GM12878 (cell line): ENCODE measurements around the gene ZNF367. TPM values are rescaled to one million over a fixed set of nuclear protein-coding genes. Genes with fewer than 3 reads are reported as not detected.

ENCODE experiments used
- BCL3 ChIP-seq: IDR thresholded peaks from 2 replicates; pipeline ENCODE4 v1.6.1; 2011; ENCODE audit warnings: borderline replicate concordance, low read depth, mild to moderate bottlenecking, moderate library complexity, low read length; ENCODE audit not compliant: insufficient read depth, poor library complexity, severe bottlenecking
- CREM ChIP-seq: IDR thresholded peaks from 2 replicates; pipeline ENCODE4 v1.6.1; 2014; ENCODE audit warnings: antibody characterized with exemption, low read depth
- CUX1 ChIP-seq: IDR thresholded peaks from 2 replicates; pipeline ENCODE4 v1.6.1; 2012; ENCODE audit warnings: improper control_type of control experiment, low read depth, low read length; ENCODE audit not compliant: insufficient replicate concordance
- DPF2 ChIP-seq: fragments of 450-650 bp; IDR thresholded peaks from 2 replicates; pipeline ENCODE4 v1.6.1; 2017; ENCODE audit warnings: mild to moderate bottlenecking
- EP300 ChIP-seq, 2 experiments: fragments of 150-350 bp in 1 of 2; IDR thresholded peaks; 2 replicates each; pipeline ENCODE4 v1.6.1; 2011 to 2012; ENCODE audit warnings: low read depth in 2 of 2, low read length in 2 of 2, borderline replicate concordance in 1 of 2, improper control_type of control experiment in 1 of 2, inconsistent platforms in 1 of 2; ENCODE audit not compliant: control insufficient read depth in 1 of 2
- GABPA ChIP-seq: IDR thresholded peaks from 2 replicates; pipeline ENCODE4 v1.6.1; 2014; ENCODE audit warnings: antibody characterized with exemption, low read depth, mild to moderate bottlenecking, inconsistent platforms
- HDAC2 ChIP-seq: fragments of 200-600 bp; sonication (generic); IDR thresholded peaks from 2 replicates; pipeline ENCODE4 v1.6.1; 2017
- HDGF ChIP-seq: fragments of 450-650 bp; IDR thresholded peaks from 2 replicates; pipeline ENCODE4 v1.6.1; 2016; ENCODE audit warnings: antibody characterized with exemption
- IKZF2 ChIP-seq, 2 experiments: fragments of 450-650 bp; IDR thresholded peaks; 2 replicates each; pipeline ENCODE4 v1.6.1; 2017; ENCODE audit warnings: mild to moderate bottlenecking in 2 of 2, moderate library complexity in 2 of 2
- IRF5 ChIP-seq: fragments of 450-650 bp; IDR thresholded peaks from 2 replicates; pipeline ENCODE4 v1.6.1; 2017; ENCODE audit warnings: borderline replicate concordance
- NBN ChIP-seq: fragments of 450-650 bp; IDR thresholded peaks from 2 replicates; pipeline ENCODE4 v1.6.1; 2016
- NFYA ChIP-seq: IDR thresholded peaks from 2 replicates; pipeline ENCODE4 v1.6.1; 2011; ENCODE audit warnings: low read depth, mild to moderate bottlenecking, low read length, improper control_type of control experiment, borderline replicate concordance
- PKNOX1 ChIP-seq: fragments of 450-650 bp; IDR thresholded peaks from 2 replicates; pipeline ENCODE4 v1.6.1; 2016; ENCODE audit warnings: mild to moderate bottlenecking
- RAD21 ChIP-seq: IDR thresholded peaks from 2 replicates; pipeline ENCODE4 v1.6.1; 2011; ENCODE audit warnings: mild to moderate bottlenecking, low read depth, low read length, moderate library complexity; ENCODE audit not compliant: insufficient read depth
- RBBP5 ChIP-seq: fragments of 200-600 bp; sonication (generic); conservative IDR thresholded peaks from 2 replicates; pipeline ENCODE4 v1.6.1; 2016
- RCOR1 ChIP-seq: conservative IDR thresholded peaks from 2 replicates; pipeline ENCODE4 v1.6.1; 2012; ENCODE audit warnings: low read depth, low read length, improper control_type of control experiment
- RFX5 ChIP-seq: IDR thresholded peaks from 2 replicates; pipeline ENCODE4 v1.6.1; 2011; ENCODE audit warnings: low read depth, low read length, improper control_type of control experiment
- TBL1XR1 ChIP-seq: IDR thresholded peaks from 2 replicates; pipeline ENCODE4 v1.6.1; 2012; ENCODE audit warnings: low read depth, low read length, improper control_type of control experiment
- USF1 ChIP-seq: IDR thresholded peaks from 2 replicates; pipeline ENCODE4 v1.6.1; 2011; ENCODE audit warnings: borderline replicate concordance, low read depth, mild to moderate bottlenecking, moderate library complexity, mixed read lengths, low read length; ENCODE audit not compliant: insufficient read depth; ENCODE audit errors: extremely low read length
- ZNF622 ChIP-seq: fragments of 450-650 bp; IDR thresholded peaks from 2 replicates; pipeline ENCODE4 v1.6.1; 2017; ENCODE audit warnings: mild to moderate bottlenecking, inconsistent platforms
- polyA plus RNA-seq, 11 experiments: library from polyadenylated mRNA; depleted of rRNA in 4 of 11; unstranded in 6 of 11; stranded (reverse) in 5 of 11; fragments of >200 nt; fragmentation: Nextera tagmentation in 4 of 11; fragmentation: Illumina TruSeq in 1 of 11; extraction: Ambion mirVana in 4 of 11; extraction: Trizol in 1 of 11; gene quantifications; 1 replicate in 1 of 11; 2 replicates in 10 of 11; pipeline versions ENCODE4 v1.2.1 to v1.2.3, GENCODE V29; 2011 to 2016; ENCODE audit warnings: inconsistent platforms in 2 of 11, missing spikeins in 2 of 11, low read depth in 1 of 11
- total RNA-seq, 4 experiments: library from RNA; depleted of rRNA in 3 of 4; stranded (reverse); fragments of >200 nt in 3 of 4; fragmentation: Illumina TruSeq in 1 of 4; extraction: Trizol in 1 of 4; gene quantifications; 2 replicates each; pipeline versions ENCODE4 v1.2.1 to v1.2.3, GENCODE V29; 2013 to 2021

ZNF367 gene
- total and polyA plus RNA-seq, 10 of the 15 experiments (the other 5 are each of a cell fraction or from before 2014, with no cell fraction given): 2.9 to 16.3 (median 11.1) TPM

- TF ChIP-seq HDAC2: no peak
- no peak for TF ChIP-seq USF1
- peak; percentile 67 for TF ChIP-seq CUX1
- no peak; the same call in 1 of the 2 replicates for TF ChIP-seq NBN
- no peak for TF ChIP-seq DPF2
- TF ChIP-seq IRF5: no peak
- TF ChIP-seq RAD21: no peak
- peak; percentile 66 to 67; a peak in 3 of 4 replicates for TF ChIP-seq IKZF2 (IDR thresholded peaks at IDR 0.05)
- TF ChIP-seq TBL1XR1: no peak
- TF ChIP-seq GABPA: no peak
- TF ChIP-seq NFYA: no peak
- TF ChIP-seq HDGF: no peak
- TF ChIP-seq PKNOX1: peak; percentile 62; the same call in 1 of the 2 replicates
- TF ChIP-seq EP300 (IDR thresholded peaks at IDR 0.05; ENCODE audit: borderline replicate concordance in 1 of 2, control insufficient read depth in 1 of 2, low read depth in 2 of 2, low read length in 2 of 2): 0 out of 4 replicates have a peak, but pooled peaks of 1 of the 2 experiments have one; percentile 17
- no peak for TF ChIP-seq RCOR1
- no peak for TF ChIP-seq BCL3
- TF ChIP-seq CREM: no peak
- TF ChIP-seq RBBP5: no peak
- no peak for TF ChIP-seq ZNF622
- no peak for TF ChIP-seq RFX5
Observed at GRCh38 chr9:96413302-96414221, 4.6 kb downstream of the ZNF367 start (continued).
